ENCODE data around the gene CAB39.
"Not testable (repeated sequence)": the region's sequence is repeated elsewhere in the genome, so short reads cannot be mapped to it uniquely, and the experiment has no call there.

The CAB39 gene

DNA sequence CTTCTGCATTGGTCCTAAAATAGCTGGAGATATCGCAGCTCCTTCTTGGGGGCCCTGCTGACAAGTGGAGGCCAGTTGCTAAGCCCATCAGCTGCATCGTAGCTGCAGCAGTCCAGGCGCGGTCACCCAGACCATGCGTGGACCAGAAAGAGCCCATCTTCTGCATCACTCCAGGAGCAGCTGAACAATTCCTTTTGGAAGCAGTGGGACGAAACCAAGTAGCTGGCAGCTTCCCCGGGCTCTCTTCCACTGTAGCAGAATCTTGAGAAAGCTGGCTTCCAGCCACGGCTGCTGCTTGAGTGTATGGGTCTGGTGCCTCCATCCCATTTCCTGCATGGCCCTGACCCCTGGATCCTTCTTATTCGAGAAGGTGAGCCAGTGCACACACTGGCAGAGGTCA, 22.2 kb upstream of the CAB39 start:
- in situ Hi-C loops (cut with HindIII; ENCODE audit: low pct_unique_long_range_greater_than_20kb, low sequenced_read_pairs), result no loop called here
- no peak for DNase-seq (ENCODE audit: low read depth in 1 of 2, low spot score in 1 of 2)
- TF ChIP-seq JUND (IDR thresholded peaks at IDR 0.05; ENCODE audit: low read depth), result no peak

DNA sequence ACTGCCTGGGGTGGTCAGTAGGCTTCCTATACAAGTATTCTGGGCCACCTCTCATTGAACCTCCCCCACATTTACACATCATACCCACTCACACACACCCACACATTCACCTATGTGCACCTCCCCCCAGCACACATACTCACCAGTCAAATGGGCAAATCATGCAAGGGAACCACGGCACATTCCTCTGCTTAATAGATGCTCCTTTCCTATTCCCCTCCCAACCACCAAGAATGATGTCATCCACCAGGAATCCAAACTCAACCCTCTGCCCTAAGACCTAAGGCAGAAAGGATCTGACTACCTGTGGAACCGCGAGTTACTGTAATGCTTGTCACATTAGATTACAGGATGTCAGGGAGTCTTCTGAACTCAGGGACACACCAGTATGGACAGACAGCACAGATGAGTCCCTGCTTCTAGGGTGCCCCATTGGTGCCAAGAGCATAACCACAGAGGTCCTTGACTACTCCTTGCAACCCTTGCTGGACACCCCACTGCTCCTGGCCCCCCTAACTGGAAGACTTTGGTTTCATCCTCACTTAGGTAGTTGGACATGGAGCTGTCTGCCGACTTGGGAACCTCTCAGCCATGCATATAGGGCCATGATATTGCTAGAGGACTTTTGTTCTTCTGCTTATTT, 21.5 kb upstream of the CAB39 start:
- TF ChIP-seq JUND (IDR thresholded peaks at IDR 0.05; ENCODE audit: low read depth), result no peak
- DNase-seq (ENCODE audit: low read depth in 1 of 2, low spot score in 1 of 2), result peak in 1 of 2 experiments; percentile 59
- in situ Hi-C loops (cut with HindIII; ENCODE audit: low pct_unique_long_range_greater_than_20kb, low sequenced_read_pairs), result no loop called here

DNA sequence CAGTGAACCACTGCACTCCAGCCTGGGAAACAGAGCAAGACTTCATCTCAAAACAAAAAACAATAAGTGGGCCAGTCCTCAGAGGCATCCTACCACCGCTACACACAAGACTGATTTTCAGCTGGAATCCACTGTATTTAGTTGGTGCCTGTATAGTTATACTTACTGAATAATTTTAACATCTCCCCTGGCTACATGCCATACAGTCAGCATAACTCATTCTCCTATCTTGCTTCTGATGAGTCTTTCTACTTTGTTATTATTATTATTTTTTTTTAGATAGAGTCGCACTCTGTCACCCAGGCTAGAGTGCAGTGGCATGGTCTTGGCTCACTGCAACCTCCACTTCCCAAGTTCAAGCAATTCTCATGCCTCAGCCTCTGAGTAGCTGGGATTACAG, 19.9 kb upstream of the CAB39 start:
- no peak for TF ChIP-seq JUND (IDR thresholded peaks at IDR 0.05; ENCODE audit: low read depth)
- in situ Hi-C loops (cut with HindIII; ENCODE audit: low pct_unique_long_range_greater_than_20kb, low sequenced_read_pairs), result no loop called here
- no peak for DNase-seq (ENCODE audit: low read depth in 1 of 2, low spot score in 1 of 2)

DNA sequence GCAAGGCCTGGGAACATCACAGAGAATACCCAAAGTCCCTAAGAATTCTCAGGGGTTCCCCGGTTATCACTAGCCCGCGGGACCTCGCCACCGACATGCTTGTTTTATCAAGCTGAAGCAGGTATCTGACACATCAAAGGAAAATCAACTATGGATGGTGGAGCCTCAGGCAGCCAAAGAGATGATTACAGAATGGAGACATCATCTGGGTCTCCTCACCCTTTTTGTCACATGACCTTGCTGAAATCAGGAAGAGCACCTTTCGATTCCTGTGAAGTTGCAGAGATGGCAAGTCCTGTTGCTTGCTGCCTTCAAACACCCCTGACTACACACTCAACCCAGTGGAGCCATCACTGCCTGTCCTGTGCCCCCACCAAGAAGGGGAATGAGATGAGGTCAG, 19.2 kb upstream of the CAB39 start:
- in situ Hi-C loops (cut with HindIII; ENCODE audit: low pct_unique_long_range_greater_than_20kb, low sequenced_read_pairs), result no loop called here
- no peak for DNase-seq (ENCODE audit: low read depth in 1 of 2, low spot score in 1 of 2)
- no peak for TF ChIP-seq JUND (IDR thresholded peaks at IDR 0.05; ENCODE audit: low read depth)

DNA sequence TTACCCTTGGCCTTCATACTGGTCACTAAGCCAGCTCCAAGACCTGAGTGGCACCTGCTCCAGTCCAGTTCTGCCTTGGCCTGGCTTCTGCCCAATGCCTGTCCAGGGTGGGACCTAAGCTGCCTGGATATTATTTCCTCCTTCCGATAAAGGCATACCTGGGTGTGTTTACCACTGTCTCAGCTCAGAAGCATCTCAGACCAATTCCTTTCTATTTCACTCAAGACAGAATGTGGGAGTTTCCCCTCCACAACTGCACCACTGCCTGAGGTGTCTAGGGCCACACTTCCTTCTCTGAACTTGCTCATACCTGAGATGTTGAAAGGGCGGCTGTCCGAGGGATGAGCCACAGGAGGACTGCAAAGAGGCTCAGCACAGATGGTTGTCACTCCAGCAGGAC, 18.4 kb upstream of the CAB39 start:
- DNase-seq (ENCODE audit: low read depth in 1 of 2, low spot score in 1 of 2), result no peak
- in situ Hi-C loops (cut with HindIII; ENCODE audit: low pct_unique_long_range_greater_than_20kb, low sequenced_read_pairs), result no loop called here
- no peak for TF ChIP-seq JUND (IDR thresholded peaks at IDR 0.05; ENCODE audit: low read depth)

DNA sequence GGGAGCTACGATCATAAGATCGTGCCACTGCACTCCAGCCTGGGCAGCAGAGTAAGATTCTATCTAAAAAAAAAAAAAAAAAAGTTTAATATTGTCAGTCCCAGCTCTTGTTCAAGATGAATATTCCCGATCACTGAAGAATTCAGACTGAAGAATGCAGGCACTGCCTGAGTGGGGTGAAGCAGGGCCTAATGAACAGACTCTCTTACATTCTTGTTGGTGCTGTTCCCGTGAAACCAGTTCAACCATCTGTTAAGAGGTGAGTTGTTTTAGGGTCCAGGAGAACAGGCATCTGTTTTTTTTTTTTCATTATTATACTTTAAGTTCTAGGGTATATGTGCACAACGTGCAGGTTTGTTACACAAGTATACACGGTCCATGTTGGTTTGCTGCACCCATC, 17.1 kb upstream of the CAB39 start:
- in situ Hi-C loops (cut with HindIII; ENCODE audit: low pct_unique_long_range_greater_than_20kb, low sequenced_read_pairs), result no loop called here

DNA sequence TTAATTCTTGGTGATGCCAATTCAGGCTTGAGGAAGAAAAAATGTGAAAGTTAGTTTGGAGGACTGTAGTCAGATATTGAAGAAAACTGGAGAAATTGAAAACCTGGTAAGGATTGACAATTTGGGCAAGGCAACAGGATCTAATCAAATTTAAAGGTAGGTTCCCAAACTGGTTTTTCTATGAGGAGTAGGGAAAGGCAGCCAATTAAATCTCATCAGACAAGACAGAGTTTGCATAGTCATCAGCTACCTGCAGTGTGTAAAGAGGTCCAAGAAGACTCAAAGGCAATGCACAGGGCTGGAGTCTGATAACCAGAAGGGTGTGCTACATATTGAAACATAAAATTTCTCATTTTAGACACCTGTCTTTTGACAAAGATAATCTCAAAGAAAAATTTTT, 16.0 kb upstream of the CAB39 start:
- in situ Hi-C loops (cut with HindIII; ENCODE audit: low pct_unique_long_range_greater_than_20kb, low sequenced_read_pairs), result no loop called here
- TF ChIP-seq JUND (IDR thresholded peaks at IDR 0.05; ENCODE audit: low read depth), result no peak
- peak in 1 of 2 experiments; percentile 32 for DNase-seq (ENCODE audit: low read depth in 1 of 2, low spot score in 1 of 2)

More for the DNA sequence above, 17.1 kb upstream of the CAB39 start:
- DNase-seq (ENCODE audit: low read depth in 1 of 2, low spot score in 1 of 2), result no peak
- TF ChIP-seq JUND (IDR thresholded peaks at IDR 0.05; ENCODE audit: low read depth), result no peak

DNA sequence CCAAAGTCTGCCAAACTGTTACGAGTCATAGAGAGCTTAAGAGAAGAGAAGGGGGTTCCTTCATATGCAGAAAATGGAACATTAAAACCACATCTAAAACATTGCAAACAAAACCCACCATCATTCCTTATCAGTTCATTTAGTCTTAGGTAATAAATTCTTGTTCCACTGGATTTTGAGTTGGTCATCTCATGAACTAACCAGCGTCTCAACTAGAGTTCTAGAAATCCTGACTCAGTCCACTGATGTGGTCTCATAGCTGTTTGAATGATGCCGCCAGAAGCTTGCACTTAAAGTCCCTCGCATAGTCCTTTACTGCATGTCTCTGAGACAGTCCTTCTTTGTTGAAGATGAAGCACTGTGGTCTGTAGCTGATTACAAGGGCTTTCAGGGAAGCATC, 15.0 kb upstream of the CAB39 start:
- no peak for TF ChIP-seq JUND (IDR thresholded peaks at IDR 0.05; ENCODE audit: low read depth)
- DNase-seq (ENCODE audit: low read depth in 1 of 2, low spot score in 1 of 2), result no peak
- in situ Hi-C loops (cut with HindIII; ENCODE audit: low pct_unique_long_range_greater_than_20kb, low sequenced_read_pairs), result no loop called here

DNA sequence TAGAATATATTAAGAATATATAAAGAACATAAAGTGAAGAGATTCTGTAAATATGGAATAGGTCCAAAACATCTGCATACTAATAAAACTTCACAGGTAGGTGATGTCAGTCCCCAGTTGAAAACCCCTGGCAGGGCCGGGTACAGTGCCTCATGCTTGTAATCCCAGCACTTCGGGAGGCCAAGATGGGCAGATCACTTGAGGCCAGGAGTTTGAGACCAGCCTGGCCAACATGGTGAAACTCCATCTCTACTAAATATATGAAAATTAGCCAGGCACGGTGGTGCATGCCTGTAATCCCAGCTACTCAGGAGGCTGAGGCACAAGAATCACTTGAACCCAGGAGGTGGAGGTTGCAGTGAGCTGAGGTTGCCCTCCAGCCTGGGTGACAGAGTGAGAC, 13.9 kb upstream of the CAB39 start:
- DNase-seq (ENCODE audit: low read depth in 1 of 2, low spot score in 1 of 2); in situ Hi-C loops (cut with HindIII; ENCODE audit: low pct_unique_long_range_greater_than_20kb, low sequenced_read_pairs): not testable (repeated sequence)

DNA sequence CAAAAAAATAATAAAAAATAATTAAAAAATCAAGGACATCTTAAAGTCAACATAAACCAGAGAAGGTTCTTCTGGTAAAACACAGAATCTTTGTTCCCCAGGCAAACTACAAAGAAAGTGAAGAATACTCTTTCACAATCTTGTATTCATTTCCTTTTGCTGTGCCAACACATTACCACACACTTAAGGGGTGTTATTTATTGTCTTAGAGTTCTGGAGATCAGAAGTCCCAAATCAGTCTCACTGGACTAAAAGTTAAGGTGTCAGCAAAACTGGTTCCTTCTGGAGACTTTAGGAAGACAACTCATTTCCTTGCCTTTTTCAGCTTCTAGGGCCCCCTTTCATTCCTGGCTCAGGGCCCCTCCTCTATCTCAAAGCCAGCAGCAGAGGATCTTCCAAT, 12.2 kb upstream of the CAB39 start:
- no peak for TF ChIP-seq JUND (IDR thresholded peaks at IDR 0.05; ENCODE audit: low read depth)
- DNase-seq (ENCODE audit: low read depth in 1 of 2, low spot score in 1 of 2), result no peak
- in situ Hi-C loops (cut with HindIII; ENCODE audit: low pct_unique_long_range_greater_than_20kb, low sequenced_read_pairs), result no loop called here

DNA sequence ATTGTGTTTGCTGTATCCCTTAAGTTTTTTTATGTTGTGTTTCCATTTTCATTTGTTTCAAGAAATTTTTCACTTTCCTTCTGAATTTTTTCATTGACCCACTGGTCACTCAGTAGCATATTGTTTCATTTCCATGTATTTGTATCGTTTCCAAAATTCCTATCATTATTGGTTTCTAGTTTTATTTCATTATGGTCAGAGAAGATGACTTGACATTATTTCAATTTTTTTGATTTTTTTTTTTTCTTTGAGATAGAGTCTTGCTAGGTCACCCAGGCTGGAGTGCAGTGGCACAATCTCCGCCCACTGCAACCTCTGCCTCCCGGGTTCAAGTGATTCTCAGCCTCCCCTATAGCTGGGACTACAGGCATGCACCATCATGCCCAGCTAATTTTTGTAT, 11.3 kb upstream of the CAB39 start:
- DNase-seq (ENCODE audit: low read depth in 1 of 2, low spot score in 1 of 2), result no peak
- TF ChIP-seq JUND (IDR thresholded peaks at IDR 0.05; ENCODE audit: low read depth), result no peak
- in situ Hi-C loops (cut with HindIII; ENCODE audit: low pct_unique_long_range_greater_than_20kb, low sequenced_read_pairs), result no loop called here

DNA sequence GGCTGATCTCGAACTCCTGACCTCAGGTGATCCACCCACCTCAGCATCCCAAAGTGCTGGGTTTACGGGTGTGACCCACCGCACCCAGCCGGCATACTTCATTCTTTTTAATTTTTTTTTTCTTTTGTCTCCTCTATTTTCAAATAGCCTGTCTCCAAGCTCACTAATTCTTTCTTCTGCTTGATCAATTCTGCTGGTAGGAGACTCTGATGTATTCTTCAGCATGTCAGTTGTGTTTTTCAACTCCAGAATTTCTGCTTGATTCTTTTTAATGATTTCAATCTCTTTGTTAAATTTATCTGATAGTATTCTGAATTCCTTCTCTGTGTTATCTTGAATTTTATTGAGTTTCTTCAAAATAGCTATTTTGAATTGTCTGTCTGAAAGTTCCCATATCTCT, 10.2 kb upstream of the CAB39 start:
- in situ Hi-C loops (cut with HindIII; ENCODE audit: low pct_unique_long_range_greater_than_20kb, low sequenced_read_pairs); DNase-seq (ENCODE audit: low read depth in 1 of 2, low spot score in 1 of 2): not testable (repeated sequence)

DNA sequence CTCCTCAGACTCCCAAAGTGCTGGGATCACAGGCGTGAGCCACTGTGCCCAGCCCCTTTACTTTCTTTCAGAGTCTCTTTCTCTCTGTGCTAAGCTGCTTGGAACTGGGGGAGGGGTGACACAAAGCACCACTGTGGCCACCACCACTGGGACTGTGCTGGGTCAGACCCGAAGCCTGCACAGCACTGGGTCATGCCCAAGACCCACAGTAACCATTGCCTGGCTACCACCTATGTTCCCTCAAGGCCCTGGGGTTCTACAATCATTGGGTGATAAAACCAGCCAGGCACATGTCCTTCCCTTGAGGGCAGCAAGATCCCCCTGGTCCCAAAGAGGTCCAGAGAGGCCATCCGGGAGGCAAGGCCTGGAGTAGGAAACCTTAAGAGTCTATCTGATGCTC, 9.1 kb upstream of the CAB39 start:
- no peak for DNase-seq (ENCODE audit: low read depth in 1 of 2, low spot score in 1 of 2)
- TF ChIP-seq JUND (IDR thresholded peaks at IDR 0.05; ENCODE audit: low read depth), result no peak
- in situ Hi-C loops (cut with HindIII; ENCODE audit: low pct_unique_long_range_greater_than_20kb, low sequenced_read_pairs), result no loop called here

DNA sequence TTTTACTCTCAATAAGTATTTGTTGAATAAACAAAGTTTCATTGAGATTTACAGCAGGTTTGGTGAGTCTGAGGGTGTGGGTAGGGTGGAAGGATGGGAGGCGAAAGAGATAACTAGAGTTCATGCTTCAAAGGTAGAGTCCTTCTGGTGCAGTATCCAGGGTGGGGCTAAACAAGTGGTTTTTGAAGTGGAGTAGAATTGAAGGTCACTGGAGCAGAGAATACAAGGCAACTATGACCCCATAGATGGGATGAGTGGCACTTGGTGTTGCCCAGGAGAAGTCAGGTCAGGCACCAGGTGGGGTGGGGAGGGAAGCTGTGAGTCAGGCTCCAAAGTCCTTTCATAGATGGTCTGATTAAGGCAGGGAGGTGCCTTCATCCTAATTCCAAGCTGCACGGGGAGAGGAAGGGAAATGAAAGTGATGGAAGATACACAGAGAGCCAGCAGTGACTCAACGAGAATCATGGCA, 6.6 kb upstream of the CAB39 start:
- in situ Hi-C loops (cut with HindIII; ENCODE audit: low pct_unique_long_range_greater_than_20kb, low sequenced_read_pairs), result no loop called here
- no peak for TF ChIP-seq JUND (IDR thresholded peaks at IDR 0.05; ENCODE audit: low read depth)
- DNase-seq (ENCODE audit: low read depth in 1 of 2, low spot score in 1 of 2), result no peak

Measured in T47D (cell line).